ENCODE data around the gene MADCAM1.

The MADCAM1 gene

DNA sequence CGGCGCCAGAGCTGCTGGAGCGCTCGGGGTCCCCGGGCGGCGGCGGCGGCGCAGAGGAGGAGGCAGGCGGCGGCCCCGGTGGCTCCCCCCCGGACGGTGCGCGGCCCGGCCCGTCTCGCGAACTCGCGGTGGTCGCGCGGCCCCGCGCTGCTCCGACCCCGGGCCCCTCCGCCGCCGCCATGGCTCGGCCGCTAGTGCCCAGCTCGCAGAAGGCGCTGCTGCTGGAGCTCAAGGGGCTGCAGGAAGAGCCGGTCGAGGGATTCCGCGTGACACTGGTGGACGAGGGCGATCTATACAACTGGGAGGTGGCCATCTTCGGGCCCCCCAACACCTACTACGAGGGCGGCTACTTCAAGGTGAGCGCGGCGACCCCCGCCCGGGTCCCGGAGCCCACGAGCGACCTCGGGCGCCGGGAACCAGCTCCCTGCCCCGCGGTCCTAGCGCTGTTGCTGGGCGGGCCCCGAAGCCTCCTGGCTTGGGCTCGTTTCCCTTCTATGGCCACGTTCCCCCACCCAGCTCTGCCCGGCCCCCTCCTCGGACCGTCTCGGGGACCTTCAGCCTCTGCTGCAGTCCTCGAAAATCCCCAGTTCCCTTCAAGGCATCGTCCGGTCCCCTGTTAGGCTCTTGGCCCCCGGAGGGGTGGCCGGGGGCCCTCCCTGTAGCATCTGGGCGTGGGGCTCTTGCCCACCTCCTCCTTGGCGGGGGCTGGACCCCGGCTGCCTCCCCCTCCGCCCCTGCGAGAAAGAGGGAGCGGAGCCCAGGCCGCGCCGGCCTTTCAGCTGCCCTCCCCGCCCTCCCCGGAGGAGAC is 35.7 kb downstream of the MADCAM1 start, which contains the start of gene CDC34:
CDC34 (plus strand) TSS at position 8 of the 808 bp plus-strand sequence; CDS start at position 180, 172 bp downstream.
- Histone ChIP-seq H3K4me3 (ENCODE audit: low read depth in 1 of 2, low read length in 2 of 2) (peak within 1 kb of the TSS; percentile 74 to 96), H3K4me1 (ENCODE audit: control insufficient read depth in 1 of 2, insufficient read depth in 2 of 2, low read length in 2 of 2) (peaks cover 11 to 24% of the 10 kb centered on the region in 2 donors), H3K27me3 (ENCODE audit: low read depth, low read length) (no peaks in the 10 kb centered on the region), H3K36me3 (ENCODE audit: control insufficient read depth in 1 of 2, insufficient read depth in 2 of 2, low read length in 2 of 2) (peaks cover 0 to 13% of the 10 kb centered on the region in 2 donors), H3K9me3 (ENCODE audit: control insufficient read depth in 1 of 2, low read length in 2 of 2) (no peaks in the 10 kb centered on the region), H3K27ac (ENCODE audit: low read length) (peak within 1 kb of the TSS; percentile 77)

DNA sequence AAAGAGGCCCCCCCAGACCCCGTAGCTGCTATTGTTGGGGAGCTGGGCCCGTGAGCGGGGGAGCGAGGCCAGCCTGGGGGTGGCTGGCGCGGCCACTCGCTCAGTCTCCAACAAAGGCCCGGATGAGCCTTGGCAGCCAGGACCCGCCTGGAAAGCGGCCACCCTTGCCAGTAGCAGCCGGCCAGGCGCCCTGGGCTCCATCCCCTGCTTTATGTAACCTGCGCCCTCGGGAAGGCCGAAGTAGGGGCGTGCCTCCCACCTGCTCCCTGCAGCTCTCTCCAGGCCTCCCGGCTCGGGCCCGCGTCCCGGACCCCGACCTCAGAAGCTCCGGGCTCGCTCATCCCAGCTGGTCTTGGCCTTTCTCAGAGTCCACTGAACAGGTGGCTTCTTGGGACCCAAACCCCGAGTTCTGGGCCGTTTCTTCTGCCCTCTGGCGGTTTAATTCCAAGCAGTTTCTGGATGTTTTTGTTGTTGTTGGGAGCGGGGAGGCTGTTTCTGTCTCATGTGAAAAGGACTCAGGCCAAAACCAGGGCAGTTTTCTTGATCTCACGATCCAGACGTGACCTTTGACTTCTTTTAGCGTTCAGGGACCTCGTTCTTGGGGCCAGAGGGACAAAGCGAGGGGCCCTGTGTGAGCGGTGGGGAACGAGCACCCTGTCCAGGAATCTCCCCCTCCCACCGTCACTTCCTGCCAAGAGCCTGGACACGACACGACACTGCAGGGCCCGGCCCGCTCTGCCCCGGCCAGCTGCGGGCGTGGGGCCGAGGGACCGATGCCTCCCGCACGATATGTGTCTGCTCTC is 36.5 kb downstream of the MADCAM1 start:
- peak overlapping the region; percentile 74 to 96 for H3K4me3 ChIP-seq (ENCODE audit: low read depth in 1 of 2, low read length in 2 of 2)
- H3K27ac ChIP-seq (ENCODE audit: low read length): peak overlapping the region; percentile 77
- H3K27me3 ChIP-seq (ENCODE audit: low read depth, low read length): no peaks in the 10 kb centered on the region
- peaks cover 11 to 24% of the 10 kb centered on the region in 2 donors for H3K4me1 ChIP-seq (ENCODE audit: control insufficient read depth in 1 of 2, insufficient read depth in 2 of 2, low read length in 2 of 2)
- peaks cover 0 to 17% of the 10 kb centered on the region in 2 donors for H3K36me3 ChIP-seq (ENCODE audit: control insufficient read depth in 1 of 2, insufficient read depth in 2 of 2, low read length in 2 of 2)
- H3K9me3 ChIP-seq (ENCODE audit: control insufficient read depth in 1 of 2, low read length in 2 of 2): no peaks in the 10 kb centered on the region

DNA sequence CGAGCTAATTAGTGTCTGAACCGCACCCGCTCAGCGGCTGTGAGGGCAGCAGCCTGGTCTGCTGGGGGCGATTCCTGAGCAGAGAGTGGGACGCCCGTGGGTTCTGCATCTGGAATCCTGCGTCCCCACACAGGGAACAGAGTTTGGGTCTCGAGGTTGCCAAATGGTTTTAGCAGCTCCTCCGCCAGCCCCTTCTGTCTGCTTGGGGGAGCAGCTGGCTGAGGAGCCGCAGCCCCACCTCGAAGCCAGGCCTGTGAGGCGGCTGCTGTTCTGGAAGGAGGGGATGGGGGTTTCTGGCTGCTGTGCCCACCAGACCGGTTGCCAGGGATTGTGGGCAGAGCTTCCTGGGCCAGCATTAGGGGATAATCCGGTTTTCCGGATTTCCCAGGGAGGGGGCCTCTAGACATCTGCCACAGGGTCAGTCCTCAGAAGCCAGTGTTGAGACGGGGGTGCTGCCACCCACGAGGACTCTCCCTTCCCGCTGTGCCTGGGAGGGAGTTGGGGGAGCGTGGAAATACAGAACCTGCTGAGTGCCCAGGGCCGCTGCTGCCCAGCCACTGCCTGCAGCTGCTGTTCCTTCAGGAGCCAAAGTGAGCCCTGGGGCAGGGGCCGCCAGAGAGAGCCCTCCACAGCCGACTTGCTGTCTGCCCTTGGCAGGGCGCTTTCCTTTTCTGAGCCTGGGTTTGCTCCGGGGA is 37.2 kb downstream of the MADCAM1 start:
- no peaks in the 10 kb centered on the region for H3K9me3 ChIP-seq (ENCODE audit: control insufficient read depth in 1 of 2, low read length in 2 of 2)
- H3K4me3 ChIP-seq (ENCODE audit: low read depth in 1 of 2, low read length in 2 of 2): peak overlapping the region; percentile 74 to 96
- peaks cover 0 to 25% of the 10 kb centered on the region in 2 donors for H3K36me3 ChIP-seq (ENCODE audit: control insufficient read depth in 1 of 2, insufficient read depth in 2 of 2, low read length in 2 of 2)
- peaks cover 11 to 24% of the 10 kb centered on the region in 2 donors for H3K4me1 ChIP-seq (ENCODE audit: control insufficient read depth in 1 of 2, insufficient read depth in 2 of 2, low read length in 2 of 2)
- H3K27ac ChIP-seq (ENCODE audit: low read length): peak overlapping the region; percentile 77
- H3K27me3 ChIP-seq (ENCODE audit: low read depth, low read length): no peaks in the 10 kb centered on the region

DNA sequence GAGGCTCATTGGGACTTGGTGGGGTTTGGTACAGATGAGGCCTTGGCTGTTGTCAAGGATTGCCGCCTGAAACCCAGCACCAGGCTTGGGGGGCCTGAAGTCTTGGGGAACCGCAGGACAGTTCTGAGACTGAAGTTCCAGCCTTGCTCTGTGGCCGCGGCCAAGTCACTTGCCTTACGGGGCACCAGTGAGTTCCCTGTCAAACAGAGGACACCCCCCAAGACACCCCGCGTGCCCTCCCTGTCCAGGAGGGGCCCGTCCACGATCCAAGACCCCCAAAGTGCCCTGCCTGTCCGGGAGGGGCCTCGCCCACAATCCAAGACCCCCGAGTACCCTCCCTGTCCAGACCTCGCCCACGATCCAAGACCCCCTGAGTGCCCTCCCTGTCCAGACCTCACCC is 37.8 kb downstream of the MADCAM1 start:
- no peak overlapping the region for H3K27ac ChIP-seq (ENCODE audit: low read length)
- peak overlapping the region; percentile 74 to 96 for H3K4me3 ChIP-seq (ENCODE audit: low read depth in 1 of 2, low read length in 2 of 2)
- no peaks in the 10 kb centered on the region for H3K9me3 ChIP-seq (ENCODE audit: control insufficient read depth in 1 of 2, low read length in 2 of 2)
- no peaks in the 10 kb centered on the region for H3K27me3 ChIP-seq (ENCODE audit: low read depth, low read length)
- peaks cover 0 to 30% of the 10 kb centered on the region in 2 donors for H3K36me3 ChIP-seq (ENCODE audit: control insufficient read depth in 1 of 2, insufficient read depth in 2 of 2, low read length in 2 of 2)
- H3K4me1 ChIP-seq (ENCODE audit: control insufficient read depth in 1 of 2, insufficient read depth in 2 of 2, low read length in 2 of 2): peaks cover 11 to 24% of the 10 kb centered on the region in 2 donors

DNA sequence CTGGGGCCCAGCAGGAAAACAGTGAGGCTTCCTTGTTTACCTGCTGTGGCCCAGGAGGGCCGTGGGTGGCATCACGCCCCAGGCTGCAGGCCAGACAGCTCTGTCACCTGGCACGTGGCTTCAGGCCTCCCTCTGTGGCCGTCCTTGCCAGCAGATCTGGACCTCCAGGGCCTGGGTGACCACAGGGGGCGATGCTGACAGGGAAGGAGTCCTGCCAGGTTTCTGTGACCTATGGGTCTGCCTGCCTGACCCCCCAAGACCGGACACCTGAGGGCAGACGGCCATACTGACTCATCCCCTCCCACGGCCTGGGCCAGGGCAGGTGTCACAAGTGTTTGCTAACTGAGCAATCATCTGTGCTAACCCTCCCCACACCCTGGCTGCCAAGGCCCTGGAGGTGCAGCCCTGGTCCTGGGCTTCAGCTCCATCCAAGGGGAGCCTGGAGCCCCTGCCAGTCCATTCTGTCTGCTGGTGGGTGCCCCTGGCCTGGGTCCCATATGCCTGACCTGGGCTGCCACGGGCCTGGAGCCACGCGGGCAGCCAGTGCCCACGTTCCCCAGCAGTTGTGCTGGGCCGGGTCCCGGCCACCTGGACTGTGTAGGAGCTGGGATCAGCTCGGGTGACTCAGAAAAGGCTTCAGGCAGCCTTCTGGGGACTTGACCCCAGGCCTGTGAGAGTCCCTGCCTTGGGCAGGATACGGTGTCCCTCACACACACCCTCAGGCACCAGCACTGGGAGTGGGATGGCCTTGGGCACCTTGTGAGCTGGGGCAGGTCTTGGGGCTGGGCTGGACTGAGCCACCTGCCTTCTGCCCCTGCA is 38.9 kb downstream of the MADCAM1 start:
- H3K27me3 ChIP-seq (ENCODE audit: low read depth, low read length): no peaks in the 10 kb centered on the region

DNA sequence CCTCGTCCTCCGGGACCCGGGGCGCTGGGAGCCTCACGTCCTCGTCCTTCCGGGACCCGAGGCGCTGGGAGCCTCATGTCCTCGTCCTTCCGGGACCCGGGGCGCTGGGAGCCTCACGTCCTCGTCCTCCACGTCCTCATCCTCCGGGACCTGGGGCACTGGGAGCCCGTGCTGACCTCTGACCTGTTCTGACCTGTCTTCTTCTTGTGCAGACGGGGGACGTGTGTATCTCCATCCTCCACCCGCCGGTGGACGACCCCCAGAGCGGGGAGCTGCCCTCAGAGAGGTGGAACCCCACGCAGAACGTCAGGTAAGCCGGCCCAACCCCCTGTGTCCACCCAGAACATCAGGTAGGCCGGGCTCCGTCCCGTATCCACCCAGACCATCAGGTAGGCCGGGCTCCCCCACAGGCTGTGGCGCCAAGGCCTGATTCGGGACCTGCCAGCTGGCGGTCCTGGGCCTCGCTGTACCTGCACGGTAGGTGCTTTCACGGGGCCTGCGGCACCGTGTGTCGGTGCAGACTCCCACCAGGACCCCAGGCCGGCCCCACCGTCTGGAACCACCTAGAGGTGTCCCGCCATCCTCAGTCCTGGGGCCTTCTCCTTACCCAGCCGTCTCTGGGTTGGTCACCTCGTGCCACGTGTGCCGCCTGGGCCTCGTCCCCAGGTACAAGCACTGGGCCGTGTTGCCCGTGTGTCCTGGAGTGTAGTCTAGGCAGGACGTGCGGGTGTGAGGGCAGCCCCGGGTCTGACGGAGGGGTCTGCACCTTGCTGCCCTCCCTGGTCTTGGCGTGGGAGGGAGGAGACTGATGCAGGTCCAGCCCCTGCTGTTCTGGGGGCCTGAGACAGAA is 40.0 kb downstream of the MADCAM1 start:
- Histone ChIP-seq H3K4me1 (ENCODE audit: control insufficient read depth in 1 of 2, insufficient read depth in 2 of 2, low read length in 2 of 2) (peaks cover 11 to 24% of the 10 kb centered on the region in 2 donors), H3K9me3 (ENCODE audit: control insufficient read depth in 1 of 2, low read length in 2 of 2) (no peaks in the 10 kb centered on the region), H3K27ac (ENCODE audit: low read length) (no peak overlapping the region), H3K27me3 (ENCODE audit: low read depth, low read length) (no peaks in the 10 kb centered on the region), H3K36me3 (ENCODE audit: control insufficient read depth in 1 of 2, insufficient read depth in 2 of 2, low read length in 2 of 2) (peaks cover 4 to 45% of the 10 kb centered on the region in 2 donors), H3K4me3 (ENCODE audit: low read depth in 1 of 2, low read length in 2 of 2) (no peak overlapping the region)

More for the DNA sequence above, 38.9 kb downstream of the MADCAM1 start:
- Histone ChIP-seq H3K36me3 (ENCODE audit: control insufficient read depth in 1 of 2, insufficient read depth in 2 of 2, low read length in 2 of 2) (peaks cover 4 to 38% of the 10 kb centered on the region in 2 donors), H3K4me1 (ENCODE audit: control insufficient read depth in 1 of 2, insufficient read depth in 2 of 2, low read length in 2 of 2) (peaks cover 11 to 24% of the 10 kb centered on the region in 2 donors), H3K27ac (ENCODE audit: low read length) (no peak overlapping the region), H3K4me3 (ENCODE audit: low read depth in 1 of 2, low read length in 2 of 2) (no peak overlapping the region), H3K9me3 (ENCODE audit: control insufficient read depth in 1 of 2, low read length in 2 of 2) (no peaks in the 10 kb centered on the region)

DNA sequence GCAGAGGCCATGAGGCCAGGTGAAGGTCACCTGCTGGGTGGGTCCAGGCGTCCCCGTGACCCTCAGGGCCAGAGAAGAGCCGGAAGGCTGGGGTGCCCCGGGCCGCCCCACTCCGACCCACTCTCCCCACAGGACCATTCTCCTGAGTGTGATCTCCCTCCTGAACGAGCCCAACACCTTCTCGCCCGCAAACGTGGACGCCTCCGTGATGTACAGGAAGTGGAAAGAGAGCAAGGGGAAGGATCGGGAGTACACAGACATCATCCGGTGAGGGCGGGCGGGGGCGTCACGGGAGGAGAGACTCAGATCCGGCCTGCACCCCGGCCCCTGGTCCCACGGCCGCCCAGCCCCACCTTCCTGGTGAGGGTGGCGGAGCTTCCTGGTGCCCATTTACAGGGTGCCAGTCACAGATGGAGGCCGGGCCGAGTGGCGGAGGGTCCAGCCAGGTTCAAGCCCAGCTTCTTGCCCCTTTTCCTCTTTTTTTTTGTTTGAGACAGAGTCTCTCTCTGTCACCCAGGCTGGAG is 40.7 kb downstream of the MADCAM1 start:
- Histone ChIP-seq H3K27ac (ENCODE audit: low read length) (no peak overlapping the region), H3K9me3 (ENCODE audit: control insufficient read depth in 1 of 2, low read length in 2 of 2) (no peaks in the 10 kb centered on the region), H3K27me3 (ENCODE audit: low read depth, low read length) (no peaks in the 10 kb centered on the region), H3K4me1 (ENCODE audit: control insufficient read depth in 1 of 2, insufficient read depth in 2 of 2, low read length in 2 of 2) (peaks cover 11 to 24% of the 10 kb centered on the region in 2 donors), H3K4me3 (ENCODE audit: low read depth in 1 of 2, low read length in 2 of 2) (no peak overlapping the region), H3K36me3 (ENCODE audit: control insufficient read depth in 1 of 2, insufficient read depth in 2 of 2, low read length in 2 of 2) (peaks cover 4 to 52% of the 10 kb centered on the region in 2 donors)

DNA sequence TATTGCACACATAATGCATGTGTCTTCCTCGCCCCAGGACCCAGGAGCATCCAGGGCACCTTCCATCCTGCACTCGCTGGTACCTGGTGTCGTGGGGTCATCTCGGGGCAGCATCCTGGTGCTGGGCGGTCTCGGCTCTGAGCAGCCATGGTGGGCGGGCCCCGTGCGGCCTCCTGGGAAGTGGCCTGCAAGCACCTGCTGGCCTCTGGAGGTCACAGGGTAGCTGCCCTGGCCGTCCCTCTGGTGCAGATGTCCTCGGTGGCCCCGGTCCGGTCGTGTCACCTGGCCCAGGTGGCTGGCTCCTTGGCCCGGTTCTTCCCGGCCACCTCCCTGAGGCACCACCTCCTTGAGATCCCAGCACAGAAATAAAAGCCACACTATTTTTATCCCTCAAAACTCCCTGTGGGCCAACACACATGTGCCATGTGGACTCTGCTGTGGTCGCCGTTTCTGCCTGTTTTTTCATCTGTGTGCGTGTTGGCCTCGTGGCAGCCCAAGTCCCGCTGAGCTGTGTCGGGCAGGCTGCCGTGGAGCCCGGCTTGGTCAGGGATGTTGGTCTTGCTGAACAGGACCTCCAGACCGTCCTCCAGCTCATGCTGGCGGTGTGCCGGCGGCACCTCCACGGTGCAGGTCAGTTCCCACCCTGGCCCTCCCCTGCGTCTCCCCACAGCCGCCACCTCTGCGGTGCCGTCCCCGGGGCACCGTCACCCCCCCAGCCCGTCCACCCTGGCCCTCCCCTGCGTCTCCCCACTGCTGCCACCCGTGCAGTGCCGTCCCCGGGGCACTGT is 42.5 kb downstream of the MADCAM1 start:
- Histone ChIP-seq H3K27me3 (ENCODE audit: low read depth, low read length) (no peaks in the 10 kb centered on the region), H3K36me3 (ENCODE audit: control insufficient read depth in 1 of 2, insufficient read depth in 2 of 2, low read length in 2 of 2) (peaks cover 4 to 59% of the 10 kb centered on the region in 2 donors), H3K9me3 (ENCODE audit: control insufficient read depth in 1 of 2, low read length in 2 of 2) (no peaks in the 10 kb centered on the region), H3K4me1 (ENCODE audit: control insufficient read depth in 1 of 2, insufficient read depth in 2 of 2, low read length in 2 of 2) (peaks cover 3 to 17% of the 10 kb centered on the region in 2 donors), H3K27ac (ENCODE audit: low read length) (no peak overlapping the region), H3K4me3 (ENCODE audit: low read depth in 1 of 2, low read length in 2 of 2) (no peak overlapping the region)

DNA sequence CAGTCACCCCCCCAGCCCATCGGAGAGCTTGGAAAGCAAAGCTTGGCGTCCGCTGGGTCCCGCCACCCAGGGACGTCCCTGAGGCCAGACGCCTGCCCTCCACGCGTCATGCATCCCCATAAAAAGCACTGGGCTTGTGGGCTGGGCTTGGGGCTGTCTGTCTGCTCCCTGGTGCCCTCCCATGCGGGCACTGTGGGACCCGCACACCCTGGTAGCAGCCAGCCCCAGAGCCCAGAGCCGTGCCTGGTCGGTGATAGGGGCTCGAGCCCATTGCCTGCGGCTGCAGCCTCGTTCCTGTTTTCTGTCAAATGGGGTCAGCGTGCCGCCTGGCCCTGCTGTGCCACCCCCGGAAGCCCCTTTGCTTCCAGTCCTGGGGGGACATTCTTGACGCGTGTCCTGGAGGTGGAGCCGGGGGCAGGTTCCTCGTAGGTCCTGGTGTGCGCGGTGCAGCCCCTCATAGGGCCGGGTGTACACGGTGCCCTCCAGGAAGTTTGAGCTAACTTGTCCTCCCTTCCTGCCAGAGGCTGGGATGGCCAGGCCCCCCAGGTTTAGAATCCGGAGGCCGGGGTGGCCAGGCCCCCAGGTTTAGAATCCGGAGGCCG is 43.2 kb downstream of the MADCAM1 start:
- H3K4me1 ChIP-seq (ENCODE audit: control insufficient read depth in 1 of 2, insufficient read depth in 2 of 2, low read length in 2 of 2): peaks cover 0 to 10% of the 10 kb centered on the region in 2 donors
- no peak overlapping the region for H3K4me3 ChIP-seq (ENCODE audit: low read depth in 1 of 2, low read length in 2 of 2)
- no peak overlapping the region for H3K27ac ChIP-seq (ENCODE audit: low read length)
- H3K36me3 ChIP-seq (ENCODE audit: control insufficient read depth in 1 of 2, insufficient read depth in 2 of 2, low read length in 2 of 2): peaks cover 4 to 59% of the 10 kb centered on the region in 2 donors
- no peaks in the 10 kb centered on the region for H3K9me3 ChIP-seq (ENCODE audit: control insufficient read depth in 1 of 2, low read length in 2 of 2)
- H3K27me3 ChIP-seq (ENCODE audit: low read depth, low read length): no peaks in the 10 kb centered on the region

All from muscle layer of duodenum (tissue), 2 donors.